Stimulated activated CD8-positive, alpha-beta memory T cell treated with anti-CD3 and anti-CD28 coated beads, Interleukin-4, amount 100 ng/mL, for 1 hour (primary cell): ENCODE measurements around the gene FZR1.
A peak's percentile ranks its signal among the peaks of the same experiment; 100 is the strongest.

ENCODE experiments used
- DNase-seq, 2 donors: peaks; one replicate each; pipeline ENCODE4 v3.0.0-alpha.2; 2020; ENCODE audit warnings: low read depth in 2 of 2, low spot score in 1 of 2

FZR1 gene

DNA sequence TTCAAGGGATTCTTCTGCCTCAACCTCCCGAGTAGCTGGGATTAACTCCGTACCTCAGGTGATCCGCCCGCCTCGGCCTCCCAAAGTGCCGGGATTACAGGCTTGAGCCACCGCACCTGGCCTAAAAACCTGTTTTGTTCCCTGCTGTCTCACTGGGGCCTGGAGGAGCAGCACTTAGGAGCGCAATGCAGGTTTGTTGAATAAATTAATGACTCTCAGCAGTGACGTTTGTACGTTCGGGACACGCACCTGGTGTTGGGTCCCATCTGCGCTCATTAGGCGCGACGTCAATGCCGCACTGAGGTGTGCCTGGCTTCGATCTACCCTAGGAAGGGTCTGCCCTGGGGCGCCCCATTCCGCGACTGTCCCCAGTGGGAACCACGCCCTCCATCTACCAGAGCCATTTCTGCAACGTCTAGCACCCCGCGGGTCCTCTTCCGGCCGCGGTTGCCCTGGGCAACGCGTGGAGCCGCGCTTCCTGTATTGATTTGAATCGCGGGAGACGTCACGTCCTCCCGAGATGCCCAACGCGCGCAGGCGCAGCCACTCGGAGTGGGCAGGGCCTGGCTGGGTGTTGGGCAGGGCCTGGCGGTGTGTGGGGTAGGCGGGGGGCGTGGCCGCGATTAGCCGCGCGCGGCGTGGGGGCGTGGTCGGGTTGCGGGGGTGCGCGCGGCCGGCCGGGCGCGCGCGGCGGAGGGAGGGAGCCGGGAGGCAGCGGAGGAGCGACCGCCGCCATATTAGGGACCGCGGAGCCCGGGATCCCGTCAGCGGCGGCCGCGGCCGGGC, at the start of gene FZR1:
Gene FZR1, plus strand, starts transcription at position 714 of the 786 bp plus-strand sequence. CDS start 16,679 bp downstream, outside the sequence.
- DNase-seq, result peak; percentile 99

DNA sequence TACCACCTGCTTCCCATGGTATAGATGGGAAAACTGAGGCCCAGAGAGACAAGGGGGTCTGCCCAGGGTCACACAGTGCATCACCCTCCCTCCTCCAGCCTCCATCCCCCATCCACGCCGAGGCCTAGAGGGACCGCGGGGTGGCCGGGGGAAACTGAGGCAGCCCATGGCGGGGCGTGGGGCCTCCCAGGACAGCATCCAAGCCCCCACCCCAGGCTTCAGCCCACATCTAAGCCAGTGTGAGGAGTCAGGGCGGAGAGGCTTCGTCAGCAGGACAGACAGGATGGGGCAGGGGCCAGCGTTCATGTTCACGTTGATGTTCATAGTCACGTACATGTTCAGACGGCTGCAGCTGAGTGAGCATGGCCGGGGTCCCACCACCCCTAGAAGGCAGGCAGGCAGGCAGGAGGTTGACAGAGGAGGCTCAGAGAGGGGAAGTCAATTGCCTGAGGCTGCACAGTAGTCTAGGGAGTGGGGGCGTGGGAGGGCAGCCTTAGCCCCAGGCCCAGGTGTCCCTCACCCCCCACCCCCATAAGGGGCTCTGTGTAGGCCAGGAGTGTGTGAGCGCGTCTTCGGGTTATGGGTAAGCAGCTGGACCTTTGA, 49.1 kb upstream of the FZR1 start:
- no peak for DNase-seq

DNA sequence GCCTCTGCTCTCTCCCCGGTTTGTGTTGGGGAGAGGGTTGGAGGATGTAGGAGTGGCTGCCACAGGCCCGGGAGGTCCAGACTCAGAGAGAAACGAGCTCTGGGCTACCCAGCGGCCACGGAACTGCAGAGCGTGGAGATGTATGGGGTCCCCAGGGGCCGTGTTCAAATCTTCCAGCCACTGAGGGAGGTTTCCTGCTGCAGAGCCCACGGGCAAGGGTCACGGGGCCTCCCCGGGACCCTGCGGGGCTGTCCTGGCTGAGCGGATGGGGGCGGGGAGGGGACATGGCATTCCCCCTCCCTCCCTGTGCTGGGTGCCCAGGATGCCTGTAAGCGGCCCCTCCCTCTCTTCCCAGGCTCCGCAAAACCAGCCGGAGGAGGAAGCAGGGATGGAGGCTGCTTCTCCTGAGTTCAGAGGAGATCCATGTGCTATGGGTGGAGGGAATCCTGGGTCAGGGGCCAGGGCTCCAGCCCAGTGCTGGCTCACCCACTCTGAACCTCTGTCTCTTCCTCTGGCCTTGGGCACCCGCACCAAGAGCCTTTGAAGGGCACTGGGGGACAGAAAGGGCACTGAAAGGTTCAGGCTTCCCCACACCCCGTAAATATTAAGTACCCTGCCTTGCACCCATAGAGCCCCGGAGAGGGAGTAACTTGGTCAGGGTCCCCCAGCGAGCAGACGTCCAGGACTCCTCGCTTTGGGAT, 48.4 kb upstream of the FZR1 start:
- DNase-seq, result no peak

- DNase-seq, result no peak
These were observed 47.7 kb upstream of the FZR1 start for GRCh38 chr19:3458229-3459088.

- no peak for DNase-seq
These were observed 46.8 kb upstream of the FZR1 start for GRCh38 chr19:3459089-3459881.

DNA sequence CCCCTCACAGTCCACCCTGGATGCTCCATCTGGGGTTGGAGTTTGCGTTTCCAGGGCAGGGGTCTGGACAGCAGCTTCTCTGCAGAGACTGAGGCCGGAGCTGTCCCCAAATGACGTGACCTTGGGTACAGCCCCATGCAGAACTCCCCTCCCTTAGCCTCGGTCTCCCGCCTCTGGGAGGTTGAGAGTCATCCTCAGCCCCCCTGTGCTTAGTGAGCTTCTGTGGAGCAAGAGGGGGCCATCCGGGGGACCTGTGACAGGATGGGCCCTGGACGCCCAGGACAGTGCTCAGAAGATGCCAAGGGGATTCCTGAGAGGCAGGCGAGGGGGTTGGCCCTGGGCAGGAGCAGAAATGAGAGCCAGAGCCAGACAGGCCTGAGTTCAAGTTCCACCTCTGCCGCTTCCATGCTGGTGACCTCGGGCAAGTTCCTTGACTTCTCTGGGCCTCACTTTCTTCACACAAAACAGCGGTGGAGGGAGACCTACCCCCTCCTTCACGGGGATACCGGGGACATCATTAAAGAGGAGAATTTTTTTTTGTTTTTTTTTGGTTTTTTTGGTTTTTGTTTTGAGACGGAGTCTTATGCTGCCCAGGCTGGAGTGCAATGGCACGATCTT, 46.0 kb upstream of the FZR1 start:
- DNase-seq, result no peak

GRCh38 chr19:3462991-3463713, 43.0 kb upstream of the FZR1 start:
- no peak for DNase-seq

GRCh38 chr19:3463714-3464586, 42.2 kb upstream of the FZR1 start:
- DNase-seq, result no peak

DNA sequence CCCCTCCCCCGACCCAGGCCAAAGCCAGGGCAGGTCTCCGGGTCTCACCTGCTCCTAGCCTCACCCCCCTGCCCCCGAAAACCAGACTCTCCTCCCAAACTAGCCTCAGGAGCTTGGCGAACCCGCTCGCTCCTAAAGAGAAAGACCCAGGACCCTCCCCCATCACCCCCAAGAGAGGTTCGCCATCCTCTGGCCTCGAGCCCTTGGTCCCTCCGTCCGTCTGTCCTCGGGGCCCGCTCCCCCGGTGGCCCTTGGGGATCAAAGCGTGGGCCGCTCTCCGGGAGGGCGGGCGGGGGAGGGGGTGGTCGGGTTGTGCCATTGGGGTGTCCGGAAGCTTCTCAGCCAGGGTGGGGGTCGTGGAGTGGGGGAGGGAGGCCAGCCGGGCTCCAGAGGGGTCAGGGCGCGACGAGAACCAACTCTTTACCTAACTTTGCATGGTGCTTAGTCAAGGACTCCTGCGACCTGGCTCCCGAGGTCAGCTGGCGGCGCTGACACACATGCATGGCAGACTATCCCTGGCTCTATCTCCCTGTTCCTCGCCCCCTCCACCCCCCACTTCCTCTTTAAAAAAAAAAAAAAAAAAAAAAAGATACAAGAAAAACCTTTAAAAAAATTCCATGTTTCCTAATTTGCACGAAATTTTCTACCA, 41.4 kb upstream of the FZR1 start:
- no peak for DNase-seq

- no peak for DNase-seq
These were observed 40.6 kb upstream of the FZR1 start for GRCh38 chr19:3465552-3465951.

- no peak for DNase-seq
These were observed 39.5 kb upstream of the FZR1 start for GRCh38 chr19:3466635-3467034.

- no peak for DNase-seq
These were observed 38.5 kb upstream of the FZR1 start for GRCh38 chr19:3467437-3468198.

- DNase-seq, result no peak
These were observed 37.9 kb upstream of the FZR1 start for GRCh38 chr19:3468211-3468610.

DNA sequence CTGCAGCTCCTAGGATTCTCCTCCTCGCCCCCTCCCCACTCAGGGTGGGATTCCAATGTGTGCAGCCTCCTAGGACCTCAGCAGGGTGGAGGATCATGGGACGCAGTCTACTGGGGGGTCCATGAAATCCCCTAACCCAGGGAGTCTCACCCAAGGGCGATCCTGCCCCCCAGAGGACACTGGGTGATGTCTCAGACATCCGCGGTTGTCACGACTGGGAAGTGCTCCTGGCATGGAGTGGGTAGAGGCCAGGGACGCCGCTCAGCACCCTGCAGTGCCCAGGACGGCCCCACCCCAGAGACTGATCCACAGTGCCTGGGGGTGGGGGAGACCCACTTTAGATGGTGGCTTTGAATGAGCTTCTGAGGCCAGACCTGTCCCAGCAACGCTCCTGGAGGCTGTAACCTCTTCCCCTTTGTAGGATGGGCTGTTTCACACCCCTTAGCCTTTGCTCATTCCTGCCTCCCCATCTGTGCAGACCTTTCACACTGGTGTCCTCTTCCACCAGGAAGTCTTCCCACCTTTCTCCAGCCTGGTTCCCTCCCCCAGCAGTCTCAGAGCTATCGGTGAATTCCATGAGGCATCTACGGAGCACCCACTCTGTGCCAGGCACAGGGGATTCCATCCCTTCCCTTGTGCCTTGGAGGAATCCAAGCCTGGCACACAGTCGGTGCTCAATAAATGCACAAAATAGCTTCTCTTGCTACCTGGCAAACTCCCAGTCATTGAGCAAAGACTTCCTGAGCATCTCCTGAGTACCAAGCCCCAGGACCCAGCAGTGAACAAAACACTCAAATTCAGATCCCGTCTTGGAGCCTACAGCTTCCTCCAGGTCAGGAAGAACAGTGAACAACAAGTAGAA, 36.2 kb upstream of the FZR1 start:
- no peak for DNase-seq

- no peak for DNase-seq
These were observed 35.5 kb upstream of the FZR1 start for GRCh38 chr19:3470500-3471128.
